T-cell (primary cell): ENCODE measurements around the gene WWC2. TPM values are rescaled to one million over a fixed set of nuclear protein-coding genes. Genes with fewer than 3 reads are reported as not detected.

ENCODE experiments used
- ATAC-seq, 4 experiments: fragments of 200-7000 bp in 3 of 4; fragments of 150-1000 bp in 1 of 4; cut with Tn5 transposase; replicated peaks in 1 of 4; 1 replicate in 3 of 4; 2 replicates in 1 of 4; pipeline ENCODE4 v1.10.0; 2021; ENCODE audit warnings: moderate library complexity in 3 of 4, mild to moderate bottlenecking in 2 of 4, moderate number of reproducible peaks in 1 of 4
- CTCF ChIA-PET, 2 donors: fragments of 300-600 bp; sonication (Branson Sonifier 250); formaldehyde crosslinking; loops; one replicate each; lab custom pipeline; 2022; ENCODE audit warnings: antibody characterized with exemption in 2 of 2; lab: Charles Lee
- POLR2A ChIA-PET, 2 donors: fragments of 300-600 bp; sonication (Branson Sonifier 250); formaldehyde crosslinking; loops; one replicate each; lab custom pipeline; 2022; ENCODE audit warnings: antibody characterized with exemption in 2 of 2; lab: Charles Lee
- DNase-seq, 35 experiments: peaks; one replicate each; pipeline versions ENCODE4 v3.0.0 to v3.0.0-alpha.2; 2013 to 2023
- H3K27ac ChIP-seq: one replicate; pipeline ENCODE4 v1.5.1; 2013; ENCODE audit warnings: low read length
- H3K27me3 ChIP-seq, 2 experiments: replicated peaks in 1 of 2; 1 replicate in 1 of 2; 2 replicates in 1 of 2; pipeline versions ENCODE4 v1.6.1 to v1.7.0; 2013; ENCODE audit warnings: low read length in 1 of 2, mixed read lengths in 1 of 2; ENCODE audit not compliant: control insufficient read depth in 2 of 2, insufficient read depth in 2 of 2; ENCODE audit errors: extremely low read depth in 1 of 2
- H3K36me3 ChIP-seq, 2 donors: 1 replicate in 1 of 2; 2 replicates in 1 of 2; pipeline versions ENCODE4 v1.6.1 to v1.7.0; 2013; ENCODE audit warnings: low read length in 1 of 2; ENCODE audit not compliant: control insufficient read depth in 2 of 2, insufficient read depth in 1 of 2; ENCODE audit errors: extremely low read depth in 1 of 2
- H3K4me1 ChIP-seq, 2 experiments: 1 replicate in 1 of 2; 2 replicates in 1 of 2; pipeline versions ENCODE4 v1.6.1 to v1.7.0; 2013; ENCODE audit warnings: low read length in 2 of 2, mixed read lengths in 1 of 2; ENCODE audit not compliant: insufficient read depth in 2 of 2, control insufficient read depth in 1 of 2; ENCODE audit errors: extremely low read depth in 1 of 2
- H3K4me3 ChIP-seq, 2 donors: 1 replicate in 1 of 2; 2 replicates in 1 of 2; pipeline versions ENCODE4 v1.5.1 to v1.7.0; 2013; ENCODE audit warnings: mild to moderate bottlenecking in 2 of 2, low read length in 1 of 2, moderate library complexity in 1 of 2; ENCODE audit not compliant: control insufficient read depth in 1 of 2; ENCODE audit errors: extremely low read depth in 1 of 2
- H3K9me3 ChIP-seq: 2 replicates; pipeline ENCODE4 v1.7.0; 2013
- H3K27ac Mint-ChIP-seq, 2 donors: one replicate each; pipeline ENCODE4 v1.8.0; 2020 to 2021; ENCODE audit warnings: mild to moderate bottlenecking in 2 of 2, mixed read lengths in 2 of 2
- H3K27me3 Mint-ChIP-seq, 2 donors: one replicate each; pipeline ENCODE4 v1.8.0; 2021 to 2022; ENCODE audit warnings: mixed read lengths in 2 of 2
- H3K36me3 Mint-ChIP-seq: one replicate; pipeline ENCODE4 v1.8.0; 2021; ENCODE audit warnings: mixed read lengths
- H3K4me1 Mint-ChIP-seq, 3 donors: one replicate each; pipeline ENCODE4 v1.8.0; 2020 to 2022; ENCODE audit warnings: mixed read lengths in 3 of 3, mild to moderate bottlenecking in 1 of 3
- H3K4me3 Mint-ChIP-seq, 3 donors: one replicate each; pipeline ENCODE4 v1.8.0; 2020 to 2022; ENCODE audit warnings: mild to moderate bottlenecking in 3 of 3, mixed read lengths in 3 of 3, moderate library complexity in 3 of 3
- H3K9me3 Mint-ChIP-seq, 3 donors: one replicate each; pipeline ENCODE4 v1.8.0; 2020 to 2022; ENCODE audit warnings: mixed read lengths in 3 of 3
- WGBS: methylation state at CpG from one replicate; pipeline ENCODE4 v1.1.5; 2013; ENCODE audit warnings: missing lambda C conversion rate; ENCODE audit not compliant: insufficient coverage; 5-methylcytosine and 5-hydroxymethylcytosine counted together
- total RNA-seq, 35 experiments: library from RNA in 6 of 35; stranded (reverse) in 6 of 35; fragments of 120-200 nt in 1 of 35; gene quantifications; one replicate each; pipeline versions ENCODE4 v1.2.1 to v1.2.4 and lab custom pipeline; 2013 to 2026

The WWC2 gene
- total RNA-seq, 5 donors from 2014 or later (not counting 1 experiment from before 2014, with no cell fraction given): 5.0 to 9.1 (median 7.3) TPM

DNA sequence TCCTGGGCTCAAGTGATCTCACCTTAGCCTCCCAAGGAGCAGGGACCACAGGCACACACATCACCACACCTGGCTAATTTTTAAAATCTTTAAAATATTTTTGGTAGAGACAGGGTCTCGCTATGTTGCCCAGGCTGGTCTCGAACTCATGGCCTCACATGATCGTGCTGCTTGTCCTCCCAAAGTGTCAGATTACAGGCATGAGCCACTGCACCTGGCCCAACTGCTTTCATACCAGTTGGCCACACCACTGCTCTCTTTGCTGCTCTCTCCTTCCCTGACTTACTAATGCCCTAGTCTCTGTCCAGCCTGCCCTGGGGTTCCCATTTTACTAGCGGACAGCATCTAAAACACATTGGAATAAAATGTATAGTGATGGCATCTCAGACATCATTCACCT, 153.9 kb downstream of the WWC2 start:
- ChIA-PET POLR2A (no interaction called here), CTCF (interaction anchor here (0.8 to 1.0 kb wide), 3 partner anchors 9 to 314 kb away, joined by 3 to 5 read pairs (median 3); no protein-coding TSS in a partner anchor)
- Mint-ChIP-seq H3K9me3 (no peaks in the 10 kb centered on the region), H3K27ac (no peak overlapping the region), H3K4me1 (no peaks in the 10 kb centered on the region), H3K36me3 (peaks cover 4% of the 10 kb centered on the region), H3K4me3 (no peak overlapping the region), H3K27me3 (no peaks in the 10 kb centered on the region)
- H3K4me3 ChIP-seq: no peak overlapping the region
- H3K9me3 ChIP-seq: no peaks in the 10 kb centered on the region
- no peaks in the 10 kb centered on the region for H3K36me3 ChIP-seq
- H3K27me3 ChIP-seq: no peaks in the 10 kb centered on the region
- no peaks in the 10 kb centered on the region for H3K4me1 ChIP-seq
- no peak overlapping the region for H3K27ac ChIP-seq
- no peak for ATAC-seq
- DNase-seq: no peak
- WGBS: 80% methylated on average over 3 of the region's 4 CpGs

DNA sequence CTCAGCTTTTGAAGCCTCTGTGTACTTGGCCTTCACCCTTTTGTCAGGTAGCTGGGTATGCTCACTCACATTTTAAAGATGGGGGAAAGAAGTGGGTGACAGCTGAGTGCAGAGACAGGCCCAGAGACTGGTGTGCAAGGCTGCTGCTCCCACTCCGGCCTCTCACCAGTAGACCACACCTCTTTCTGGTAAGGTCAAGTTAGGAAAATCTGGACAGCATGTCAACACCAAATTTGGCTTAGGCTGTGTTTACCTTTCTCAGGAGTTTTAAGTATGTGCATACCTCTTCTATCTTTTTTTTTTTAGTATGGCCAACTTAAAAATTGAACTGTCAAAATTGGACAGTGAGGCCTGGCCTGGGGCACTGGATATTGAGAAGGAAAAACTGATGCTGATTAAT, 154.4 kb downstream of the WWC2 start:
- Histone ChIP-seq H3K27ac (no peak overlapping the region), H3K36me3 (no peaks in the 10 kb centered on the region), H3K27me3 (no peaks in the 10 kb centered on the region), H3K4me3 (no peak overlapping the region), H3K9me3 (no peaks in the 10 kb centered on the region), H3K4me1 (no peaks in the 10 kb centered on the region)
- ChIA-PET CTCF (interaction anchor here (0.6 to 1.1 kb wide), 5 partner anchors 8 to 448 kb away, joined by 3 to 6 read pairs (median 5); no protein-coding TSS in a partner anchor), POLR2A (interaction anchor here in 1 of 2 donors (0.6 kb wide), 1 partner anchor 39 kb away, joined by 4 read pairs; no protein-coding TSS in a partner anchor)
- H3K4me3 Mint-ChIP-seq: no peak overlapping the region
- no peaks in the 10 kb centered on the region for H3K9me3 Mint-ChIP-seq
- WGBS: 83% methylated on average over 1 of the region's 1 CpG
- no peaks in the 10 kb centered on the region for H3K4me1 Mint-ChIP-seq
- DNase-seq (no peak), ATAC-seq (no peak)
- no peaks in the 10 kb centered on the region for H3K27me3 Mint-ChIP-seq
- no peak overlapping the region for H3K27ac Mint-ChIP-seq
- peaks cover 4% of the 10 kb centered on the region for H3K36me3 Mint-ChIP-seq

DNA sequence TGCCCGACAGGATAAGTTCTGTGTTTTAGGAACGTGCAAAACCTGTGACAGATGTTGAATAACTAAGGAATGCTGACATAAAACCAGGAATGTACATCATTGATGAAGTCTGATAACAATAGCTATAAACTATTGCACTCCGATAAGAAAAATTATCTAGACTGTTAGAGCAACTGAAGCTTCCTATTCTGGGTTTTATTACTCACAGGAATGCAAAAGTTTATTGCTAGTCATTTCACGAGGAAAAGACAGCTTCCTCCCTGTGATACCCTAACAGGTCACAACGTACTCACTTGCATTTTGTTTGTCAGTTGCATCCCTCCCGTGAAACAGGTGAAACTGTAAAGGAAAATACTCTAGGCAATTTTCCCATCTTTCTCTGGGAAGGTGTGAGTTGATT, 155.1 kb downstream of the WWC2 start:
- Mint-ChIP-seq H3K4me1 (no peaks in the 10 kb centered on the region), H3K36me3 (no peaks in the 10 kb centered on the region), H3K27ac (no peak overlapping the region), H3K9me3 (no peaks in the 10 kb centered on the region), H3K27me3 (no peaks in the 10 kb centered on the region), H3K4me3 (no peak overlapping the region)
- ChIA-PET POLR2A (no interaction called here), CTCF (interaction anchor here (0.6 to 1.1 kb wide), 4 partner anchors 9 to 181 kb away, joined by 3 to 6 read pairs (median 4); no protein-coding TSS in a partner anchor)
- no peak for DNase-seq
- no peak overlapping the region for H3K27ac ChIP-seq
- H3K4me1 ChIP-seq: no peaks in the 10 kb centered on the region
- 100% methylated on average over 1 of the region's 6 CpGs for WGBS
- H3K9me3 ChIP-seq: no peaks in the 10 kb centered on the region
- H3K27me3 ChIP-seq: no peaks in the 10 kb centered on the region
- H3K4me3 ChIP-seq: no peak overlapping the region
- no peak for ATAC-seq
- H3K36me3 ChIP-seq: no peaks in the 10 kb centered on the region

DNA sequence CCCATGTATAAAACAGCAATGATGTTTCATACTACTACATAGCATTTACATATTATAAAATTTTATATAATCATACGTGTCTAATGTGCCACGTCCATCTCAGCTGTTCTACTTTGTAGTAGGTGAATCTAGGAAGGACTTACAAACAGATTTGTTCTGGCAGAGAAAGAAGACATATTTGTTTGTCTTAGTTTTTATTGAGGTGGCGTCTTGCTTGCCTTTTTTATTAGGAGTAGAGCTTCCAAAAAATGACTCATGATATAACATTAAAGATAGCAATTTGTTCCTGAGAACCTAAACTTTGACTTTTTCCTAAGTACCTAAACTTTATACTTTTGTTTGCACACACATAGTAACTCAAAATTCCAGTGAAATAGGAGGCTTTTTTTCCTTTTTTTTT, 156.4 kb downstream of the WWC2 start:
- CTCF ChIA-PET: interaction anchor here (0.6 to 3.4 kb wide), 11 partner anchors 16 to 760 kb away, joined by 3 to 23 read pairs (median 4); no protein-coding TSS in a partner anchor
- Mint-ChIP-seq H3K9me3 (no peaks in the 10 kb centered on the region), H3K4me3 (no peak overlapping the region), H3K4me1 (no peaks in the 10 kb centered on the region), H3K27ac (no peak overlapping the region), H3K36me3 (no peaks in the 10 kb centered on the region), H3K27me3 (no peaks in the 10 kb centered on the region)
- Histone ChIP-seq H3K4me3 (no peak overlapping the region), H3K27ac (no peak overlapping the region), H3K36me3 (no peaks in the 10 kb centered on the region), H3K9me3 (no peaks in the 10 kb centered on the region), H3K4me1 (no peaks in the 10 kb centered on the region), H3K27me3 (no peaks in the 10 kb centered on the region)
- POLR2A ChIA-PET: interaction anchor here in 1 of 2 donors (0.7 kb wide), 1 partner anchor 382 kb away, joined by 3 read pairs; no protein-coding TSS in a partner anchor
- WGBS: no CpG with 5 or more reads among the region's 3 CpGs
- DNase-seq: no peak
- no peak for ATAC-seq

DNA sequence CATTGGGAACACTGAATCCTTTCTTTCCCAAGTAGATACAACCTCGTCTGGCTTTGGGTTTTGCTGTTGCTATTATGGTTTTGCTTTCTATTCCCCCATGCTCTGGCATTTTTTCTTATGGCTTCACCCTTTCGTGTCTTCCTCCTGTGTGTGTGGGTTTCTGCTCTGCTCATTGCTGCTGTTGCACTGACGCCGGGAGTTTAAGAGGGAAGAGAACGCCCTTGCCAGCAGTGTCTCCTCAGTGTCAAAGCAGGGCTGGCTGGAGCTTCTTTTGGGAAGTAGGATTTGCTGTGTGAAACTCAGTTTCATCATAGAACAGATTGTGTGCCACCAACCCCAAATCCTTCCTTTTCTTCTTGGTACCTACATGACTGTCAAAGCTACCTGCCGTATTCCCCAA, 157.3 kb downstream of the WWC2 start:
- Histone ChIP-seq H3K4me1 (no peaks in the 10 kb centered on the region), H3K27ac (no peak overlapping the region), H3K9me3 (no peaks in the 10 kb centered on the region), H3K27me3 (peaks cover 0 to 3% of the 10 kb centered on the region in 2 experiments), H3K36me3 (no peaks in the 10 kb centered on the region), H3K4me3 (no peak overlapping the region)
- H3K27ac Mint-ChIP-seq: no peak overlapping the region
- H3K36me3 Mint-ChIP-seq: no peaks in the 10 kb centered on the region
- no CpG with 5 or more reads among the region's 6 CpGs for WGBS
- no peaks in the 10 kb centered on the region for H3K27me3 Mint-ChIP-seq
- H3K9me3 Mint-ChIP-seq: no peaks in the 10 kb centered on the region
- no peak overlapping the region for H3K4me3 Mint-ChIP-seq
- no peak for ATAC-seq
- H3K4me1 Mint-ChIP-seq: no peaks in the 10 kb centered on the region
- ChIA-PET POLR2A (no interaction called here), CTCF (interaction anchor here (0.5 to 3.4 kb wide), 16 partner anchors 19 to 817 kb away, joined by 3 to 23 read pairs (median 4); no protein-coding TSS in a partner anchor)
- DNase-seq: no peak

DNA sequence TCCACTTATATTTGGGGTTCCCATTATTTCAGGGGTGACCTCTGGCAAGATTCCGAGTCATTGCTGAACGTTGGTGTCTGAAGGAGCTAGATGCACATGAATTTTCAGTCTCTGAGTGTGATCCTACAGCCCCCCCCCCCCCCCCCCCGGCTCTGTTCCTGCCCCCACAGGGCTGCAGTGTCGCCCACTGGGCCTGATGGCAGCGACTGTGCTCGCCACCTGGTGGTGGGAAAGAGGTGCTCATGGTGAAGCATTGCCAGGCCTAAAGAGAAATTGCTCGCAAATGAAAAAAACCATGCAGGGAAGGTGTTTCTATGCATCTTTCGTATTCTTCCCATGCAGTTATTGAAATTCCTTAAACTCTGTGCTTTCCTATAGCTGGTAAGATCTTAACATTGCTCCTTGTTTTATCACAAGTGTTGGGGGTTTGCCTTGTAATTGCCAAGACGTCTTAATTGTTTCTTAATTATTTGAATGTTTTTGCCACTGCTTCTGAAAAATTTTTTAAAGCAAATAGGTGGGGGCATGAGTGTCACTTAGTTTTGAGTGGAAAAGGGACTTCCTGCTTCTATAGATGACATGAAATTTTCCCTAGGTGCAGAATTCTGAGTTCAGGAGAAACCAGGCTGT, 157.8 kb downstream of the WWC2 start:
- no peak overlapping the region for H3K27ac ChIP-seq
- Mint-ChIP-seq H3K36me3 (no peaks in the 10 kb centered on the region), H3K9me3 (no peaks in the 10 kb centered on the region), H3K4me1 (peaks cover 0 to 1% (median under 1%) of the 10 kb centered on the region in 3 donors), H3K4me3 (no peak overlapping the region), H3K27ac (no peak overlapping the region), H3K27me3 (no peaks in the 10 kb centered on the region)
- CTCF ChIA-PET: interaction anchor here (0.5 to 3.4 kb wide), 12 partner anchors 18 to 817 kb away, joined by 3 to 23 read pairs (median 4); no protein-coding TSS in a partner anchor
- 70% methylated on average over 2 of the region's 9 CpGs for WGBS
- H3K27me3 ChIP-seq: peaks cover 0 to 3% of the 10 kb centered on the region in 2 experiments
- H3K9me3 ChIP-seq: no peaks in the 10 kb centered on the region
- POLR2A ChIA-PET: no interaction called here
- H3K4me3 ChIP-seq: no peak overlapping the region
- H3K36me3 ChIP-seq: no peaks in the 10 kb centered on the region
- H3K4me1 ChIP-seq: no peaks in the 10 kb centered on the region
- peak in 28 of 35 experiments; percentile 11 to 60 (median 26) for DNase-seq
- ATAC-seq: peak in 2 of 4 experiments; percentile 44 to 59
